ENCODE results near the gene ZNRD2. TPM values are rescaled to one million over a fixed set of nuclear protein-coding genes. Genes with fewer than 3 reads are reported as not detected.
"Not testable (repeated sequence)": the region's sequence is repeated elsewhere in the genome, so short reads cannot be mapped to it uniquely, and the experiment has no call there.

The ZNRD2 gene
- total RNA-seq (10 to 100 TPM; 21.7 to 32.3 TPM), polyA plus RNA-seq (ENCODE audit: insufficient read length in 6 of 6) (10 to 100 TPM; 44.1 to 55.7 (median 54.2) TPM)
- long read RNA-seq, donor 1, transcript SSSCA1-206 (3 exons, 879 nt), result minor isoform, 22 of 78 reads
- long read RNA-seq, donor 1, transcript SSSCA1-201 (4 exons, 698 nt), result major isoform, 43 of 78 reads
- long read RNA-seq, donor 1, transcript SSSCA1-204 (2 exons, 532 nt), result minor isoform, 6 of 78 reads
- long read RNA-seq, donor 1, partial matches to known transcripts, result 7 of 78 reads
- long read RNA-seq, donor 1, other reads (novel, unspliced or antisense), result 0 of 78 reads
- long read RNA-seq, donor 2, transcript SSSCA1-201 (4 exons, 698 nt), result major isoform, 6 of 18 reads
- long read RNA-seq, donor 2, partial matches to known transcripts, result 0 of 18 reads
- long read RNA-seq, donor 2, other reads (novel, unspliced or antisense), result 7 of 18 reads
- long read RNA-seq, donor 3, transcript SSSCA1-201 (4 exons, 698 nt), result major isoform, 21 of 26 reads
- long read RNA-seq, donor 3, partial matches to known transcripts, result 0 of 26 reads
- long read RNA-seq, donor 3, other reads (novel, unspliced or antisense), result 0 of 26 reads
- long read RNA-seq, donor 4, transcript SSSCA1-201 (4 exons, 698 nt), result major isoform, 17 of 22 reads
- long read RNA-seq, donor 4, partial matches to known transcripts, result 0 of 22 reads
- long read RNA-seq, donor 4, other reads (novel, unspliced or antisense), result 1 of 22 reads
- long read RNA-seq, donor 5, transcript SSSCA1-206 (3 exons, 879 nt), result minor isoform, 12 of 32 reads
- long read RNA-seq, donor 5, transcript SSSCA1-201 (4 exons, 698 nt), result major isoform, 16 of 32 reads
- long read RNA-seq, donor 5, partial matches to known transcripts, result 0 of 32 reads
- long read RNA-seq, donor 5, other reads (novel, unspliced or antisense), result 0 of 32 reads
- long read RNA-seq, donor 6, transcript SSSCA1-201 (4 exons, 698 nt), result major isoform, 21 of 33 reads
- long read RNA-seq, donor 6, transcript SSSCA1-206 (3 exons, 879 nt), result minor isoform, 10 of 33 reads
- long read RNA-seq, donor 6, partial matches to known transcripts, result 0 of 33 reads
- long read RNA-seq, donor 6, other reads (novel, unspliced or antisense), result 0 of 33 reads
- long read RNA-seq, donor 7, transcript SSSCA1-201 (4 exons, 698 nt), result major isoform, 21 of 38 reads
- long read RNA-seq, donor 7, transcript SSSCA1-206 (3 exons, 879 nt), result minor isoform, 8 of 38 reads
- long read RNA-seq, donor 7, partial matches to known transcripts, result 9 of 38 reads
- long read RNA-seq, donor 7, other reads (novel, unspliced or antisense), result 0 of 38 reads
- long read RNA-seq, donor 8, transcript SSSCA1-201 (4 exons, 698 nt), result major isoform, 15 of 33 reads
- long read RNA-seq, donor 8, transcript SSSCA1-206 (3 exons, 879 nt), result minor isoform, 9 of 33 reads
- long read RNA-seq, donor 8, partial matches to known transcripts, result 8 of 33 reads
- long read RNA-seq, donor 8, other reads (novel, unspliced or antisense), result 0 of 33 reads
- long read RNA-seq, donor 9, partial matches to known transcripts, result 0 of 1 reads
- long read RNA-seq, donor 9, other reads (novel, unspliced or antisense), result 0 of 1 reads
- long read RNA-seq, donor 10, transcript SSSCA1-206 (3 exons, 879 nt), result minor isoform, 8 of 58 reads
- long read RNA-seq, donor 10, transcript SSSCA1-201 (4 exons, 698 nt), result major isoform, 49 of 58 reads
- long read RNA-seq, donor 10, partial matches to known transcripts, result 0 of 58 reads
- long read RNA-seq, donor 10, other reads (novel, unspliced or antisense), result 1 of 58 reads
- long read RNA-seq, donor 11, transcript SSSCA1-201 (4 exons, 698 nt), result major isoform, 19 of 29 reads
- long read RNA-seq, donor 11, transcript SSSCA1-206 (3 exons, 879 nt), result minor isoform, 6 of 29 reads
- long read RNA-seq, donor 11, partial matches to known transcripts, result 0 of 29 reads
- long read RNA-seq, donor 11, other reads (novel, unspliced or antisense), result 0 of 29 reads
- long read RNA-seq, donor 12, transcript SSSCA1-206 (3 exons, 879 nt), result major isoform, 12 of 27 reads
- long read RNA-seq, donor 12, transcript SSSCA1-201 (4 exons, 698 nt), result major isoform, 12 of 27 reads
- long read RNA-seq, donor 12, partial matches to known transcripts, result 0 of 27 reads
- long read RNA-seq, donor 12, other reads (novel, unspliced or antisense), result 0 of 27 reads

DNA sequence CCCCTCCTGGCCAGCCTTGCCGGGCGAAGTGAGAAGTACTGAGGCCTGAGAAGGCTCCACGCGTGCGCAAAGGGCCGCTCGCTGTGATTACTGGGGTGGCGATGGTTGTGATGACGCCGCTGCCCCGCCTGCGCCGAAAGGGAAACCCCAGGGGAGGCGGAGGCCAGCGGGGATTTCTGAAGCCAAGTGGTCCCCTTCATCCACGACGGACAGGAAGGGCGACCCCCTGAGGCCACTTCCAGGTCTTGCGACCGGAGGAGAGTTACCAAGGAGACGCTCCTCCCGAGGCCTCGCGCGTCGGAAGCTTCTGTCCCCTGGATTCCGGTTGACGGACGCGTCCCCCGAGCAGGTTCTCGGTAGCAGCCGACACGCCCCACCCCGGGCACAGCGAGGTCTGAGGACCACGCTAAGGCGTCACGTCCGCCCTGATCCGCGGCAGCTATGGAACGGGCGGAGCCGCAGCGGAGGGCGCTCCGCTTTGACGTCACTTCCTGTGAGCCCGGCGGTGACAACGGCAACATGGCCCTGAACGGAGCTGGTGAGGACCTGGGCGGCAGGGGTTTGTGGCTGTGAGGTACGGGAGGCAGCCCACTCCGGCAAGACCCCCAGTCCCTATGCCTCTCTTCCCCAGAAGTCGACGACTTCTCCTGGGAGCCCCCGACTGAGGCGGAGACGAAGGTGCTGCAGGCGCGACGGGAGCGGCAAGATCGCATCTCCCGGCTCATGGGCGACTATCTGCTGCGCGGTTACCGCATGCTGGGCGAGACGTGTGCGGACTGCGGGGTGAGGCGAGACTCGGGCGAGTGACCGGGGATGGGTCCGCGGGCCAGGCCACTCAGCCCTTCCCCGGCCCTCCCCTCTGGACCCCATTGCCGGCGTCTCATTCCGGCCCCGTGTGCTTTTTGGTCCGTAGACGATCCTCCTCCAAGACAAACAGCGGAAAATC, at the start of gene ZNRD2:
TSS of gene ZNRD2 (plus strand) at position 505 of the 946 bp plus-strand sequence. CDS start at position 520, 15 bp downstream.
- no peaks in the 10 kb centered on the region for H3K27me3 ChIP-seq
- peak; percentile 79 for ATAC-seq
- H3K36me3 ChIP-seq, result peaks cover 0 to 6% of the 10 kb centered on the region in 2 donors
- peak within 1 kb of the TSS; percentile 91 to 92 for H3K4me3 ChIP-seq
- intact Hi-C loops (cut with DNase I), result no loop called here
- peak within 1 kb of the TSS; percentile 94 to 99 for H3K27ac ChIP-seq
- H3K4me1 ChIP-seq, result peaks cover 37 to 74% of the 10 kb centered on the region in 2 donors
- peak; percentile 17 to 49 for TF ChIP-seq CTCF (IDR thresholded peaks at IDR 0.05)
- H3K9me3 ChIP-seq, result no peaks in the 10 kb centered on the region
- DNase-seq, result peak; percentile 98 to 99 (median 98)

DNA sequence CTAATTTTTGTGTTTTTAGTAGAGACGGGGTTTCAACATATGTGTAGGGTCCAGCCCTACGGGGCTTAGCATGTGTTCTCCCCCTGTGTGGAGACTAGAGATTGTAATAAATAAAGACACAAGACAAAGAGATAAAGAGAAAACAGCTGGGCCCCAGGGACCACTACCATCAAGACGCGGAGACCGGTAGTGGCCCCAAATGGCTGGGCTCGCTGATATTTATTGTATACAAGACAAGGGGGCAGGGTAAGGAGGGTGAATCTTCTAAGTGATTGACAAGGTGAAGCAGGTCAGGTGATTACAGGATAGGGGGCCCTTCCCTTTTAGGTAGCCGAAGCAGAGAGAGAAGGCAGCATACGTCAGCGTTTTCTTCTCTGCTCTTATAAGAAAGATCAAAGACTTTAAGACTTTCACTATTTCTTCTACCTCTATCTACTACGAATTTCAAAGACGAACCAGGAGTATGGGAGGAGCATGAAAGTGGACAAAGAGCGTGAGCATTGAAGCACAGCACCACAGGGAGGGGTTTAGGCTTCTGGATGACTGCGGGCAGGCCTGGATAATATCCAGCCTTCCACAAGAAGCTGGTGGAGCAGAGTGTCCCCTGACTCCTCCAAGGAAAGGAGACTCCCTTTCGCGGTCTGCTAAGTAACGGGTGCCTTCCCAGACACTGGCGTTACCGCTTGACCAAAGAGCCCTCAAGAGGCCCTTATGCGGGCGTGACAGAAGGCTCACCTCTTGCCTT, 48.3 kb upstream of the ZNRD2 start:
- ATAC-seq; H3K4me3 ChIP-seq; H3K27me3 ChIP-seq; H3K9me3 ChIP-seq; intact Hi-C loops (cut with DNase I); H3K36me3 ChIP-seq: not testable (repeated sequence)
- peak in 2 of 4 donors; percentile 41 to 63 for DNase-seq
- H3K27ac ChIP-seq, result peak overlapping the region in 1 of 2 donors; percentile 62
- peaks cover 16 to 41% of the 10 kb centered on the region in 2 donors for H3K4me1 ChIP-seq

GRCh38 chr11:65522718-65523630, 47.3 kb upstream of the ZNRD2 start:
- H3K9me3 ChIP-seq; H3K27me3 ChIP-seq; ATAC-seq; H3K4me3 ChIP-seq; intact Hi-C loops (cut with DNase I): not testable (repeated sequence)
- H3K27ac ChIP-seq, result peak overlapping the region in 1 of 2 donors; percentile 62
- peaks cover 0 to 15% of the 10 kb centered on the region in 2 donors for H3K36me3 ChIP-seq
- peaks cover 16 to 41% of the 10 kb centered on the region in 2 donors for H3K4me1 ChIP-seq
- peak in 1 of 4 donors; percentile 13 for DNase-seq

DNA sequence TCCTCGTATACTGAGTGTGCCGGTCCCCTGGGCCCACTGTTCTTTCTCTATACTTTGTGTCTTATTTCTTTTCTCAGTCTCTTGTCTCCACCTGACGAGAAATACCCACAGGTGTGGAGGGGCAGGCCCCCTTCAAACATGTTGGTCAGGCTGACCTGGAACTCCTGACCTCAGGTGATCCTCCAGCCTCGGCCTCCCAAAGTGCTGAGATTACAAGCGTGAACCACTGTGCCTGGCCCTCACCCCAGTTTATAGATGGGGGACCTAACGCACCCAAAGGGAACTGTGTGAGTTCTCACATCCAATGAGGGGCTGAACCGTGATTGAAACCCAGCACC, 46.7 kb upstream of the ZNRD2 start:
- Histone ChIP-seq H3K36me3 (peaks cover 0 to 20% of the 10 kb centered on the region in 2 donors), H3K4me1 (peaks cover 16 to 41% of the 10 kb centered on the region in 2 donors), H3K27ac (peak overlapping the region in 1 of 2 donors; percentile 62)
- H3K27me3 ChIP-seq; H3K4me3 ChIP-seq; ATAC-seq; H3K9me3 ChIP-seq; intact Hi-C loops (cut with DNase I): not testable (repeated sequence)
- peak in 1 of 4 donors; percentile 42 for DNase-seq
